Calu3 (cell line): Measurements from ENCODE around the gene PPFIA2. TPM values are rescaled to one million over a fixed set of nuclear protein-coding genes. Genes with fewer than 3 reads are reported as not detected.

Source experiments
- BruUV-seq: library from RNA; stranded (reverse); fragments of 400-500 nt; replicated peaks from 2 replicates; lab custom pipeline; 2021; lab: Mats Ljungman, UMichigan
- CTCF ChIA-PET: fragments of 300-600 bp; sonication (Branson Sonifier 250); formaldehyde crosslinking; loops from one replicate; lab custom pipeline; 2022; ENCODE audit warnings: antibody characterized with exemption; lab: Charles Lee
- DNase-seq: peaks from one replicate; pipeline ENCODE4 v3.0.0; 2022
- H3K27ac Mint-ChIP-seq: one replicate; pipeline ENCODE4 v1.8.0; 2022; ENCODE audit warnings: mixed read lengths; ENCODE audit not compliant: unreplicated experiment
- H3K27me3 Mint-ChIP-seq: one replicate; pipeline ENCODE4 v1.8.0; 2022; ENCODE audit warnings: mixed read lengths; ENCODE audit not compliant: unreplicated experiment
- H3K36me3 Mint-ChIP-seq: one replicate; pipeline ENCODE4 v1.8.0; 2022; ENCODE audit warnings: mild to moderate bottlenecking, moderate library complexity, mixed read lengths; ENCODE audit not compliant: insufficient read depth, unreplicated experiment
- H3K4me1 Mint-ChIP-seq: one replicate; pipeline ENCODE4 v1.8.0; 2022; ENCODE audit warnings: mild to moderate bottlenecking, low read depth, mixed read lengths; ENCODE audit not compliant: unreplicated experiment
- H3K4me3 Mint-ChIP-seq: one replicate; pipeline ENCODE4 v1.8.0; 2022; ENCODE audit warnings: mild to moderate bottlenecking, low read depth, moderate library complexity, mixed read lengths; ENCODE audit not compliant: unreplicated experiment
- H3K9me3 Mint-ChIP-seq: one replicate; pipeline ENCODE4 v1.8.0; 2022; ENCODE audit warnings: low read depth, mixed read lengths; ENCODE audit not compliant: unreplicated experiment
- CTCF ChIP-seq: fragments of 200-600 bp; IDR thresholded peaks from one replicate; pipeline ENCODE4 v1.8.0; 2022; ENCODE audit warnings: antibody characterized with exemption; ENCODE audit not compliant: unreplicated experiment
- intact Hi-C: fragments of 100-400 bp; cut with micrococcal nuclease; formaldehyde crosslinking; loops from one replicate; pipeline ENCODE4 v1.10.0; 2022; ENCODE audit not compliant: unreplicated experiment
- total RNA-seq: library from RNA; stranded (reverse); gene quantifications from 2 replicates; pipeline ENCODE4 v1.2.3, GENCODE V29; 2022

Gene PPFIA2
- total RNA-seq, 1 experiment from 2014 or later, result 0.07 TPM

GRCh38 chr12:81792666-81793065, 33.5 kb upstream of the PPFIA2 start:
- TF ChIP-seq CTCF, result no peak
- Mint-ChIP-seq H3K4me3 (no peak overlapping the region), H3K27ac (no peak overlapping the region), H3K27me3 (no peaks in the 10 kb centered on the region), H3K4me1 (peaks cover 8% of the 10 kb centered on the region), H3K36me3 (no peaks in the 10 kb centered on the region), H3K9me3 (peaks cover 3% of the 10 kb centered on the region)
- no peak for DNase-seq
- CTCF ChIA-PET, result no interaction called here
- no TSS peak for BruUV-seq
- intact Hi-C loops, result loop anchor here (10.0 kb wide), 1 partner anchor 532 kb away; no protein-coding TSS in a partner anchor

GRCh38 chr12:81779216-81779615, 20.1 kb upstream of the PPFIA2 start:
- CTCF ChIA-PET, result interaction anchor here (0.6 kb wide), 1 partner anchor 12 kb away, joined by 3 read pairs; no protein-coding TSS in a partner anchor
- intact Hi-C loops, result no loop called here

DNA sequence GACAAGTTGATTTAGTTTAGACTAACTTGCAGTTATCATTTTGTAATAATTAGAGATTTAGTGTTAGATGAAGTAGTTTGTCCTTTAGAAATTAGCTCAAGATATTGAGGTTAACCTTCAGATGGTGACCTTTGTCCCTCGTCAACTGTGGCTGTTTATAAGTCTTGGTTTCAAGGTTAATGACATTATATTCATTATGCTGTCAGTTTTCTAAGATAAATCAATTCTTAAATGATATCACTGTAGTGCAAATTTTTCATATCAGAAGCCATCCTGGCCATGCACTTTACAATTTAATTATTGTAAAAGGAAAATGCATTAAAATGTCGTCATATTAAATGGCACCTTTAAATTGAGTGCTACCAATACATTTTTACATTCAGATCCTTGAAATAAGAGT, 19.6 kb upstream of the PPFIA2 start:
- H3K36me3 Mint-ChIP-seq, result no peaks in the 10 kb centered on the region
- peaks cover 8% of the 10 kb centered on the region for H3K4me1 Mint-ChIP-seq
- intact Hi-C loops, result no loop called here
- no TSS peak for BruUV-seq
- TF ChIP-seq CTCF, result no peak
- H3K27me3 Mint-ChIP-seq, result no peaks in the 10 kb centered on the region
- H3K4me3 Mint-ChIP-seq, result no peak overlapping the region
- no peak for DNase-seq
- no peaks in the 10 kb centered on the region for H3K9me3 Mint-ChIP-seq
- CTCF ChIA-PET, result no interaction called here
- H3K27ac Mint-ChIP-seq, result no peak overlapping the region

More at GRCh38 chr12:81779216-81779615, 20.1 kb upstream of the PPFIA2 start:
- Mint-ChIP-seq H3K4me3 (no peak overlapping the region), H3K27me3 (no peaks in the 10 kb centered on the region), H3K36me3 (no peaks in the 10 kb centered on the region), H3K27ac (no peak overlapping the region), H3K9me3 (no peaks in the 10 kb centered on the region), H3K4me1 (peaks cover 8% of the 10 kb centered on the region)
- no TSS peak for BruUV-seq
- DNase-seq, result no peak
- no peak for TF ChIP-seq CTCF

DNA sequence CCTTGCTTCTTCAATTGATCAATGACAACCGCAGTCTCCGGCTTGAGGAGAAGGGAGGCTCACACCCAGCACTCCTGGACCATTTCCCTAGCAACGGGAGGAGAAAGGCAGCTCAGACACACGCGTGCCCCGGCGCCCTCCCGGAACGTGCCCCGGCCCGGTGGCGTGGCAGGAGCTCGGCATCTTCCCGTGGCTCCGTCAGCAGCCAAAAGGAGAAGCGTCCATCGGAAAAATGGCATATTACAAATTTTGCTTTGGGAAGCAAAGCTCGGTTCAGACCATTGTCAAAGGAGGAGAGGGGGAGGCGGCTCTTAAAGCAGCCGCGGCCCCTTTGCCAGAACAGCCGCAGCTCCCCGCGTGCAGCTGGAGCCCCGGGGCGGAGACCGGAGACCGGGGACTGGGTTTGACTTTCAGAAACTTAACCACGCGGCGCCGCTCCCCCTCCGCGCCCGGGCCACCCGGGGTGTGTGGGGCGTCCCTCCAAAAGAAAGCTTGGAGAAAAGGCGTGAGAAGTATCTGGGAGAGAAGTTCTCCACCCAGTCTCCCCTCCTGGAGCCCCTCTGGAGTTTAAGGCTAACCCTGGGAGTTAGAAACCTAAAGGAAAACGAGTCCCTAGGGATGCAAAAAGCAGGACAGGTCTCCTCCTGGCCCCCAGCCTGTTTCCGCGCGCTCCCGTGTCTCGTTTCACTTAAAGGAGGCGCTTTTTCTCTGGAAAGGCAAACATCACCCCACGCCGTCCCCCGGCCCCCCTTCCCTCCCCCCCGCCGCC, 545 bp downstream of the PPFIA2 start:
- no TSS peak for BruUV-seq
- peak overlapping the region; percentile 86 for H3K4me3 Mint-ChIP-seq
- peaks cover 10% of the 10 kb centered on the region for H3K4me1 Mint-ChIP-seq
- DNase-seq, result peak; percentile 38
- TF ChIP-seq CTCF, result no peak
- CTCF ChIA-PET, result no interaction called here
- intact Hi-C loops, result loop anchor here (5.0 kb wide), 1 partner anchor 339 kb away; no protein-coding TSS in a partner anchor
- H3K9me3 Mint-ChIP-seq, result no peaks in the 10 kb centered on the region
- H3K27ac Mint-ChIP-seq, result no peak overlapping the region
- peaks cover 15% of the 10 kb centered on the region for H3K36me3 Mint-ChIP-seq
- H3K27me3 Mint-ChIP-seq, result peaks cover 17% of the 10 kb centered on the region
